CD4-positive, alpha-beta T cell (primary cell): ENCODE measurements around the gene TLCD3B. TPM values are rescaled to one million over a fixed set of nuclear protein-coding genes. Genes with fewer than 3 reads are reported as not detected.

ENCODE experiments used
- ATAC-seq: fragments of 200-7000 bp; cut with Tn5 transposase; one replicate; pipeline ENCODE4 v1.10.0; 2022; ENCODE audit warnings: mild to moderate bottlenecking; ENCODE audit not compliant: poor library complexity
- CTCF ChIA-PET: fragments of 350-600 bp; sonication (Branson Sonifier 250); formaldehyde crosslinking; loops from one replicate; lab custom pipeline; 2021; ENCODE audit warnings: antibody characterized with exemption, inconsistent platforms; lab: Charles Lee
- POLR2A ChIA-PET: fragments of 350-600 bp; sonication (Branson Sonifier 250); formaldehyde crosslinking; loops from one replicate; lab custom pipeline; 2021; ENCODE audit warnings: antibody characterized with exemption, inconsistent platforms; lab: Charles Lee
- DNase-seq, 14 experiments: peaks; one replicate each; pipeline ENCODE4 v3.0.0-alpha.2; 2013 to 2020; ENCODE audit warnings: mixed read lengths in 2 of 14
- H3K27ac ChIP-seq, 2 donors: one replicate each; pipeline versions ENCODE4 v1.5.1 to v1.7.0; 2013; ENCODE audit warnings: low read length in 2 of 2, low read depth in 1 of 2, mild to moderate bottlenecking in 1 of 2
- H3K27me3 ChIP-seq, 2 experiments: 1 replicate in 1 of 2; 2 replicates in 1 of 2; pipeline versions ENCODE4 v1.6.1 to v1.7.0; 2013; ENCODE audit warnings: low read length in 2 of 2, control low read depth in 1 of 2, mild to moderate bottlenecking in 1 of 2, moderate library complexity in 1 of 2; ENCODE audit not compliant: insufficient read depth in 2 of 2, control insufficient read depth in 1 of 2
- H3K36me3 ChIP-seq: one replicate; pipeline ENCODE4 v1.6.1; 2013; ENCODE audit warnings: low read length, control low read depth; ENCODE audit not compliant: insufficient read depth
- H3K4me1 ChIP-seq: one replicate; pipeline ENCODE4 v1.6.1; 2013; ENCODE audit warnings: low read length, control low read depth; ENCODE audit not compliant: insufficient read depth
- H3K4me3 ChIP-seq: one replicate; pipeline ENCODE4 v1.5.1; 2013; ENCODE audit warnings: mild to moderate bottlenecking, low read length, moderate library complexity
- H3K9me3 ChIP-seq, 2 experiments: 1 replicate in 1 of 2; 2 replicates in 1 of 2; pipeline versions ENCODE4 v1.6.1 to v1.7.0; 2013; ENCODE audit warnings: low read length in 2 of 2, mild to moderate bottlenecking in 2 of 2, control low read depth in 1 of 2, moderate library complexity in 1 of 2; ENCODE audit not compliant: control insufficient read depth in 1 of 2, insufficient read depth in 1 of 2
- H3K27ac Mint-ChIP-seq: one replicate; pipeline ENCODE4 v1.8.0; 2020; ENCODE audit warnings: mixed read lengths
- H3K27me3 Mint-ChIP-seq: one replicate; pipeline ENCODE4 v1.8.0; 2021; ENCODE audit warnings: mixed read lengths
- H3K36me3 Mint-ChIP-seq: one replicate; pipeline ENCODE4 v1.8.0; 2021; ENCODE audit warnings: low read depth, mixed read lengths
- H3K4me1 Mint-ChIP-seq: one replicate; pipeline ENCODE4 v1.8.0; 2021; ENCODE audit warnings: low read depth, mixed read lengths
- H3K4me3 Mint-ChIP-seq: one replicate; pipeline ENCODE4 v1.8.0; 2020; ENCODE audit warnings: mild to moderate bottlenecking, mixed read lengths
- H3K9me3 Mint-ChIP-seq: one replicate; pipeline ENCODE4 v1.8.0; 2020; ENCODE audit warnings: mixed read lengths
- intact Hi-C, 2 experiments: fragments of 100-400 bp; cut with DNase I in 1 of 2; cut with micrococcal nuclease in 1 of 2; formaldehyde crosslinking; loops; one replicate each; pipeline versions ENCODE4 v1.15.1 to v1.9.0; 2023 to 2025; cut with DNase I, micrococcal nuclease
- total RNA-seq, 174 experiments: library from RNA in 2 of 174; stranded (reverse) in 2 of 174; gene quantifications; one replicate each; pipeline ENCODE4 v1.2.3 and lab custom pipeline; 2021 to 2026
- TF ChIP-seq, protein P1 (sequence below): fragments of 200-600 bp; IDR thresholded peaks from one replicate; pipeline ENCODE4 v1.8.0; 2022; ENCODE audit warnings: antibody characterized with exemption, mild to moderate bottlenecking

Gene TLCD3B
- total RNA-seq, 2 experiments from 2014 or later = not detected

DNA sequence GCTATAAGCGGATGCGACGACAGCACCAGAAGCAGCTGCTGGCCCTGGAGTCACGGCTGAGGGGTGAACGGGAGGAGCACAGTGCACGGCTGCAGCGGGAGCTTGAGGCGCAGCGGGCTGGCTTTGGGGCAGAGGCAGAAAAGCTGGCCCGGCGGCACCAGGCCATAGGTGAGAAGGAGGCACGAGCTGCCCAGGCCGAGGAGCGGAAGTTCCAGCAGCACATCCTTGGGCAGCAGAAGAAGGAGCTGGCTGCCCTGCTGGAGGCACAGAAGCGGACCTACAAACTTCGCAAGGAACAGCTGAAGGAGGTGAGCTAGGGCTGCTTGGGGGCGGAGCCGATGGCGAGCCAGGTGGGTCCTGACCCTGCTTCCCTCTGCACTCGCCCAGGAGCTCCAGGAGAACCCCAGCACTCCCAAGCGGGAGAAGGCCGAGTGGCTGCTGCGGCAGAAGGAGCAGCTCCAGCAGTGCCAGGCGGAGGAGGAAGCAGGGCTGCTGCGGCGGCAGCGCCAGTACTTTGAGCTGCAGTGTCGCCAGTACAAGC lies 45.7 kb downstream of the TLCD3B start:
- Histone ChIP-seq H3K9me3 (no peaks in the 10 kb centered on the region), H3K27ac (no peak overlapping the region), H3K27me3 (no peaks in the 10 kb centered on the region), H3K4me3 (no peak overlapping the region), H3K36me3 (peaks cover 87% of the 10 kb centered on the region), H3K4me1 (no peaks in the 10 kb centered on the region)
- Mint-ChIP-seq H3K9me3 (no peaks in the 10 kb centered on the region), H3K27me3 (no peaks in the 10 kb centered on the region), H3K4me1 (no peaks in the 10 kb centered on the region), H3K4me3 (no peak overlapping the region), H3K27ac (no peak overlapping the region), H3K36me3 (peaks cover 91% of the 10 kb centered on the region)
- intact Hi-C loops = no loop called here
- CTCF ChIA-PET = no interaction called here
- POLR2A ChIA-PET = interaction anchor here (1.1 kb wide), 1 partner anchor 11 kb away, joined by 3 read pairs; the partner anchor contains the start of gene INO80E
- DNase-seq = no peak
- TF ChIP-seq, protein P1, sequence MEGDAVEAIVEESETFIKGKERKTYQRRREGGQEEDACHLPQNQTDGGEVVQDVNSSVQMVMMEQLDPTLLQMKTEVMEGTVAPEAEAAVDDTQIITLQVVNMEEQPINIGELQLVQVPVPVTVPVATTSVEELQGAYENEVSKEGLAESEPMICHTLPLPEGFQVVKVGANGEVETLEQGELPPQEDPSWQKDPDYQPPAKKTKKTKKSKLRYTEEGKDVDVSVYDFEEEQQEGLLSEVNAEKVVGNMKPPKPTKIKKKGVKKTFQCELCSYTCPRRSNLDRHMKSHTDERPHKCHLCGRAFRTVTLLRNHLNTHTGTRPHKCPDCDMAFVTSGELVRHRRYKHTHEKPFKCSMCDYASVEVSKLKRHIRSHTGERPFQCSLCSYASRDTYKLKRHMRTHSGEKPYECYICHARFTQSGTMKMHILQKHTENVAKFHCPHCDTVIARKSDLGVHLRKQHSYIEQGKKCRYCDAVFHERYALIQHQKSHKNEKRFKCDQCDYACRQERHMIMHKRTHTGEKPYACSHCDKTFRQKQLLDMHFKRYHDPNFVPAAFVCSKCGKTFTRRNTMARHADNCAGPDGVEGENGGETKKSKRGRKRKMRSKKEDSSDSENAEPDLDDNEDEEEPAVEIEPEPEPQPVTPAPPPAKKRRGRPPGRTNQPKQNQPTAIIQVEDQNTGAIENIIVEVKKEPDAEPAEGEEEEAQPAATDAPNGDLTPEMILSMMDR = no peak
- no peak for ATAC-seq

DNA sequence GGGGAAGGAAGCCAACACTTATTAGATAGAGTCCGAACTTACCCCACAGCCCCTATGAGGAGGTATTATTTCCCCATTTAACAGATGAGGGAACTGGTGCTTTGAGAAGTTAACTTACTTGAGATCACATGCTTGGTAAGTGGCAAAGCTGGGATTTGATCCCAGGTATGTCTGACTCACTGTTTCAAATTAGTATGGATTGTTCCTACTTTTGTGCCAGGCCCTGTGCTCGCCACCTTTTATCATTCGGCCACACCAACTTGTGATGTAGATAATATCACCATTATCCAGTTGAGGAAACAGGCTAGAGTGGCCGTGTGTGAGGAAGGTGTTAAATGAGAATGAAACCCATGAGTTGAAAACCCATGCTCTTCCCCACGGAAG lies 46.3 kb downstream of the TLCD3B start:
- Mint-ChIP-seq H3K4me3 (no peak overlapping the region), H3K9me3 (no peaks in the 10 kb centered on the region), H3K27me3 (no peaks in the 10 kb centered on the region), H3K27ac (no peak overlapping the region), H3K36me3 (peaks cover 91% of the 10 kb centered on the region), H3K4me1 (no peaks in the 10 kb centered on the region)
- Histone ChIP-seq H3K9me3 (no peaks in the 10 kb centered on the region), H3K27me3 (no peaks in the 10 kb centered on the region), H3K36me3 (peaks cover 87% of the 10 kb centered on the region), H3K4me1 (no peaks in the 10 kb centered on the region), H3K27ac (no peak overlapping the region), H3K4me3 (no peak overlapping the region)
- ChIA-PET POLR2A (no interaction called here), CTCF (no interaction called here)
- ATAC-seq (no peak), DNase-seq (no peak)
- intact Hi-C loops = no loop called here
- TF ChIP-seq, protein P1 = no peak

DNA sequence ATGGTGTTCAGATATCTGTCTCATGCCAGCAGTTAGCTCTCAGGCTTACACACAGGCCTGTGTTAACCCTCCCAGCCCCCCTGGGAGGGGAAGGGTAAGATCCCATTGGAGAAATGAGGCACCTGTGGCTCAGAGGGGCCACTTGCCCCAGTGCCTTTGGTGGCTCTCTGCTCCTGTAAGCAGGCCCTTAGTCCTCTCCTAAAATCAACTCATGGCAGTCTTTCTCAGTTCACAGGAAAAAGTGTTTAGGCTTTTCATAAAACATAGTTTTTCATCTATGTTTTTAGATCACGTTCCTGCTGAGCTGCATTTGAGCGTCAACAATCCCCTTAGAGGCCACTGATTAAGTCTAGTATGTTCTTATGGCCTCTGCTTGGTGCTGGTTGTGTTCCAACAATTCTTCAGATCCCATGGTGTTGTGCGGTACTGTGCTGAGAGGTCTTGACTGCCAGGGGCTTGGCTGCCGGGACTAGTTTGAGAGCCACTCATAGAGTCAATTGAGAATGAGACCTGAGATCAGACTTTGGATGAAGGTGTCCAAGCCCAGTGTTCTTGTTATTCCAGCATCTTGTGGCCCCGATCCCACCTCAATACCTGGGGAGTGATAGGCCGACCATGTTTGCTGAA lies 46.8 kb downstream of the TLCD3B start:
- intact Hi-C loops = no loop called here
- TF ChIP-seq, protein P1 = no peak
- CTCF ChIA-PET = no interaction called here

More for the DNA sequence above, 46.8 kb downstream of the TLCD3B start:
- peaks cover 91% of the 10 kb centered on the region for H3K36me3 Mint-ChIP-seq
- Histone ChIP-seq H3K36me3 (peaks cover 89% of the 10 kb centered on the region), H3K27ac (no peak overlapping the region), H3K4me1 (no peaks in the 10 kb centered on the region), H3K27me3 (no peaks in the 10 kb centered on the region), H3K9me3 (no peaks in the 10 kb centered on the region), H3K4me3 (no peak overlapping the region)
- no peak for ATAC-seq
- DNase-seq = no peak
- H3K27me3 Mint-ChIP-seq = no peaks in the 10 kb centered on the region
- H3K27ac Mint-ChIP-seq = no peak overlapping the region
- no peak overlapping the region for H3K4me3 Mint-ChIP-seq
- H3K9me3 Mint-ChIP-seq = no peaks in the 10 kb centered on the region
- POLR2A ChIA-PET = no interaction called here
- H3K4me1 Mint-ChIP-seq = no peaks in the 10 kb centered on the region
